GM19025 (cell line): ENCODE measurements around the gene ZXDC.

ENCODE experiments used
- ATAC-seq: cut with Tn5 transposase; IDR thresholded peaks from one replicate; pipeline ENCODE4 v1.9.1; 2021; ENCODE audit warnings: mild to moderate bottlenecking, low read depth, moderate library complexity; ENCODE audit not compliant: unreplicated experiment

Gene ZXDC

GRCh38 chr3:126512916-126513650 is 37.4 kb upstream of the ZXDC start:
- ATAC-seq, result no peak

DNA sequence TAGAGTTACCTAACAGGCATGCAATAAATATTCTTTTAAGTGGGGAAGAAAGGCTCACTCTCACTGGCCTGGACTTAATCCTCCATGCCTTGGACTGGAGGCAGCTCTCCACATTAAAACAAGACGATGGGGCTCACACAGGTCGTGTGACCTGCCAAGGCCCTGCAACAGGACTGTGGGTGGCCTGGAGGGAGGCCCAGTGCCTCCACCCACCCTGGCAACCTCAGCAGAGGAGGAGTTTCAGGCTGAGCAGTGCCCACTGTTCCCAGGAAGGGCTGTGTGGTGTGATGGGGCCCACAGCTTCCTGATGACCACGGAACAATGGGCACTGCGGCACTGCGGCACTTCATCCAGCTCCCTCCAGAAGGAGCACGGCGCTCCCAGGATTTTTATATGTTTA is 36.3 kb upstream of the ZXDC start:
- no peak for ATAC-seq

DNA sequence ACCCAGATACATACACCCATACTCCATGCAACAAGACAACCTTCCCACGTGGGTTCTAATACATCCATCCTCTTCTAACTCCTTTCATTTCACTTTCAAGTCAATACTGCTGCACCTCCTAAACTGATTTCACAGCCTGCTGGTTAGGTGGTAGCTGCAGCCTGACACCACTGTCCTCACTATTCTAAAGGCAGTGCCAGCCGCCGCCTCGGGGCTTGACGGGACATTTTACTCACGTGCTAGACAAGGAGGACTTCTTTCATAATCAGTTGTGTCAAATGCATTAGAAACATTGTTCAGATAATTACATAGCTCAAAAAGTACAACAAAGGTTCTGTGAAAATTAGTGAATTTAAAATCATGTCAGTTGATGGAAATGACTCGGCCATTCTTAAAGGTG is 35.6 kb upstream of the ZXDC start:
- ATAC-seq, result no peak

DNA sequence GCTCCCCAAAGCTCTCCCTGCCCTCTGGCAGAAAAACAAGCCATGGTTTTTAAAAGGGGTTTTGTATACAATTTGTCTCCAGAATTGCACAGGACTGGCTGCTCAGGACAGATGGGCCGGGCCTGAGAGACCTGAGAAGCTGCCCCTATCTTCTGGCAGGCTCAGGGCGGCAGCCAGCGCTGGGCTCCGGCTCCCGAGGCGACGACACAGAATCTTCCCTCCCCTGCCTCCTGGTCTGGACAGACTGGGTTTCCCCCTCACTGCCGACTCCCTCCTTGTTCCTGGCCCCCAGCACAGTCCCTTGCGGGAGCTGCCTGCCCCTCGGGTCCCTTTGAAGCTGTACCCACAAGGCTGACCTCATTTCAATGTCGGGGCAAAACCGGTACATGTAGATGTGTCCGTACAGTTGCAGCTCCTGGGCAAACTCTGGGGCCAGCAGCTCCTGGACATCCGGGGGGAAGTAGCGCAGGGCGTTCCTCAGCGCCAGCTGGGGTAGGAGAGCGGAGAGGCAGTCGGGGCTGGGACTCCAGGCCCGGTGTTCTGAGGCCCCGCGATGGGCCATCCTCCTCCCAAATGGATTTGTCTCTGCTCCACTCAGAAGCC is 34.7 kb upstream of the ZXDC start:
- ATAC-seq, result no peak

DNA sequence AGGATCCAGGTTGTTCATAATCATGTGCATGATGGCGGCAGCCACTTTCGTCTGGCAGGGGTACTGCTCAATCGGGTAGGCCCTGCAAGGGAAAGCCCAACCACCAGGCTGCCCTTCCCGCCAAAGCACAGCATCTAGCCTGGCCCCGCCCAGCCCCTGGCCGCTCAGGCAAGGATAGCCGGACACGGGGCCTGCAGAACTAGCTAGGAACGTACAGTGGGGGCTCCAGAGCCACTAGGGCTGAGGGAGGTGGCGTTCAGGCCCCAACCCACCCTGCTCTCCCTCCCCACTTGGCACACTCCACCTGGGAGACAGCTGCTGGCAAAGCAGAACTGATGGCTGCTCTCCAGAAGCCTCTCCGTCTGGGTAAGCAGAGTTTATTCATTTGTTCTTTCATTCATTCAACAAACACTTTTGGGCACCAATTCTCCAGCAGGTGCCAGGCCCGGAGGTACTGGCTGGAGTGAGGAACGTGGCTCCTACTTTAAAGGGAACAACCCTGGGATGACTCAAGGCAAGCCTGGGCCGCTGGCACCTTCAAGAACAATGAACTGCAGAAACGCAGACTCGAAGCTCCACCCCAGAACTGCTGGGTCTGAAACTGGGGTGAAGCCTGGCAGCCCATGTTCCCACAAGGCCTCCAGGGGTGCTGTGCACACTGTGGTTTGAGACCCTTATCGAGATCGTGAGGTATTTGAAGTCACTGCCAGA is 34.1 kb upstream of the ZXDC start:
- ATAC-seq, result no peak

DNA sequence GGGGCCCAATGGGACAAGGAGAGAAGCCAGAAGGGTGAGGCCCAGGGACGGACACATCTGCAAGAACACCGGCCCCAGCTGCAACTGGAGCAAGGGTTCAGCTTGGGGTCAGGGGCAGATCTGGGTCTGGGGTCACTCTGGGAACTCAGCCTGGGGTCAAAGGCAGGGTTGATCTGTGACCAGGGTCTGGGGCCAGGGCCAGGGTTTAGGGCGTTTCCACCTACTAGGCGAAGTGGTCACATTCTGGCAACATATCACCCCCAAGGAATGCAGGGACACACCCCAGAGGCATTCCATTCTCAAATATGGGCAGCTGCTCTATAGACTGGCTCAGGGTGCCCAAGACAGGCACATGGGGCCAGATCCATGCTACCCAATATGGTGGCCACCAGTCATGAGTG is 32.9 kb upstream of the ZXDC start:
- ATAC-seq, result no peak

DNA sequence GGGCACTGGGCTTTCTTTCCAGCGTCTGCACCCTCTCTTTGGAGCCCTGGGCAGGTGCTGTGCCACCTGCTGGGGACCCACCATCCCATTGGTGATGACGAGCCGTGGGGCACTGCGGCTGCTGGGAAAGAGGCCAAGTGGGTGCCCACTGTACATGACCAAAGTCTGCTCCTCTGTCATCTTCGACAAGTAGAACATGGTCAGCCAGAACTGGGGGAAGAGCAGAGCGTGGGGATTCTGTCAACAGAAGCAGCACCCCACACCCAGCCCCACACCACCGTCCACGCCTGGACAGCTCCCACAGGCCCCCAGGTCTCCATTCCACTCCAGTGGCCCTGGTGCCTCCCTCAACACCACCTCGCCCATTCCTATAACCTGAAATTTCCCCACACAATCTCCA is 32.2 kb upstream of the ZXDC start:
- no peak for ATAC-seq

- no peak for ATAC-seq
These were observed 28.0 kb upstream of the ZXDC start for GRCh38 chr3:126503701-126504100.

- ATAC-seq, result no peak
These were observed 27.0 kb upstream of the ZXDC start for GRCh38 chr3:126502656-126503055.

DNA sequence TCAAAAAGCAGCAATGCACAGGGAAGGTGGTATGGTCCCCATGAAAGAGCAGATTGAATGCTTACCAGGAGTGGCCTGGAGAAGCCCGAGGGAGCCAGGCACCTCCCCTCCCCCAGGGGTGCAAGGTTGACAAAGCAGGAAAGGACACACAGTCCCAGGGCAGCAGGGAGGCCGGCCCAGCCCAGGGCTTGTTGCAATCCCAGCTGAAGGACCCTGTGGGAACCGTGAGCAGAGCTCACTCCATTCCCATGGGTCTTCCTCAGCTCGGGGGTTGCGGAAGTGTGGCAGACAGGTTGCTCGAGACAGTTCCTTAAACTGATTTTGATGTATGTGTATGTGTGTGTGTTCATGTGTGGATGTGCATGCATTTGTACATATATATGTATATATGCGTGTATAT is 26.0 kb upstream of the ZXDC start:
- no peak for ATAC-seq

- no peak for ATAC-seq
These were observed 25.4 kb upstream of the ZXDC start for GRCh38 chr3:126501054-126501453.

DNA sequence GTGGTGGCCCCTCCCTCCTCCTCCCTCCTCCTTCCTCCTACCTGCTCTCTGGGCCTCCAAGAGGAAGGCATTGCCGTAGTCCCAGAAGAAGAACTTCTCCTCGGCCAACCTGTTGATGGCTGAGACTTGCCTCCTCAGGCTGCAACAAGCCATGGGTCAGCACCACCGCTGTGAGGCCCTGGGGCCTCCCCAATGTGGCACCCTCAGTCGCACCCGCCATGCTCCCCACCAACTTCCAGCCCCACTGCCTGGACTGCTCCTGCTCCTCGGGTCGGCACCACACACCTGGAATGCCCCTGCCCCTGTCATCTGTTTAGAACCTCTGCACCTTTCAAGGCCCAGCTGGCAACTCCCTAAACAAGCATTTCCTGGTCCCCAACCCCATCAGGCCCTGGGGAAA is 24.3 kb upstream of the ZXDC start:
- ATAC-seq, result no peak

DNA sequence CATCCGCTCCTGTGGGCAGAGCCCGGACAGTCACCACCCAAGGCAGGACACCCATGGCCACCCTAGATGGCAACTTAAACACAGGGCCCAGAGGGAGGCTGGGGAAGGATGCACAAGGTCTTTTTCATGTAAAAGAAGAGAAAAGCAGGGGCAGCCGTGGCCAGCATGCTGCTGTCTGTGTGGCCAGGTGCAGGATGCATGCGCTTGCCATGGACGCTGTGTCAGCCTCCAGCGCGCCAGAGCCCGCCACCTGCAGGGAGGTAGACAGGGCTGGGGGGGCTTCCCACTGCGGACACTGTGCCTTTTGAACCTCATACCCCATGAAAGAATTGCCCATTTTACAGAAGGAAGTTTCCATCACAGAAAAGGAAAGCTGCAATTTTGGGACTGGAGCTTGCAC is 23.7 kb upstream of the ZXDC start:
- ATAC-seq, result no peak

DNA sequence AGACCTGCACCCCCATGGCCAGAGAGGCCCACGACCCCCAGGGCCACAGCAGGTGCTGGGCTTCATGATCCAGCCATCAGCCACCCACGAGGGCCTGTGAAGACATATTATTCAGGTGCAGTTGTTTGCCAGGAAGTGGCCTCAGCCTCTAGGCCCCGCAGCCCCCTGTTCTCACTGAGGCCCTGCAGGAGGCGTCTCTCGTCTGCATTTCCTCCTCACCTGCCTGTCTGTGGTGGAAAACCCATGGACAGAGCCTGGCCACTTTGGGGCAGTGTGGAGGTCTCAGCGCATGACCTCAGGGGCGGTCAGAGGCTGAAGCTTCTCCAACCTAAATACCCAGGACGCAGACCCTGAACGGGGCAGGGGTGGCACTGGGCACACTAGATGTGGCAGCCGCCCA is 23.2 kb upstream of the ZXDC start:
- ATAC-seq, result no peak

- no peak for ATAC-seq
These were observed 22.8 kb upstream of the ZXDC start for GRCh38 chr3:126498461-126498860.

GRCh38 chr3:126497956-126498355 is 22.3 kb upstream of the ZXDC start:
- ATAC-seq, result no peak

DNA sequence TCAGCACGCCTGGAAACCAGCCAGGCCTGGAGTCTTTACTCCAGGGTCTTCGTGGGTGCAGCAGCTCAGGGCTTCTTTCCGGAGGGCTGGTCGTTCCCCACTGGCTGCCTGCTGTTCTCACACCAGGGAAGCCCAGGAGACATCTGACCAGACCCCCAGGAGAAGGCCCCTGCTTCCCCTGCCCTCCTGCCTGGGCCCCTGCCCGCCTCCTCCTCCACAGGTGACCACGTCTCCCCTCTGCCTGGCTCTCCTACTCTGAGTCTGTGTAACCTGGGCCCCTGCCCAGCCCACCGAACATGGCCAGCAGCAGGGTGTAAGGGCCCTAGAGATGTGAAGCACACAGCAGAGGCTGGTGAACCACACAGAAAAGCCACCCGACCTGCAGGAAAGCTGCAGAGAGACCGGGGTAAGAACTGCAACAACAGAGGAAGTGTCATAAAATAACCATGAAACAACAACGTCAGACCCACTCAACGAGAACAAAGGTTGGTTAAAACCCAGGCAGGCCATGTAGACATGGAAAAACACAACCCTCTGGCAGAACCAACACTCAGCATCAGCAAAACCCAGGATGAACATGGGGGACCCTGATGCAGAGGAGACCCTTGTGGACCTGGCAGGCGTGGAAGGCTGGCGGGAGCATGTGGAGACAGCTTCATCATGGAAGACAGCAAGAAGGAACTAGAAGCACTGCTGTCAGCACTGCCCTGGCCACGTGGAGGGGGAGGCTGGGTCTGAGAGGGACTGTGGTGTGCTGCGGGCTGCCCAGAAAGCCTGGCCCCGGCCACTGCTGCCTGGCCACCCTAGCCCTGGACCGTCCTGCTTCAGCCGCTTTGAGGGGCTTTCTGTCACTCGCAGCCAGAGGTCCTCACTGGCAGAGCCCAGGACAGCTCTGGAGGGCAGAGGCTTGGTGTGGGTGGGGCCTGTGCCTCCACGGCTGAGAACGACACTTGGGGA is 21.5 kb upstream of the ZXDC start:
- ATAC-seq, result no peak

DNA sequence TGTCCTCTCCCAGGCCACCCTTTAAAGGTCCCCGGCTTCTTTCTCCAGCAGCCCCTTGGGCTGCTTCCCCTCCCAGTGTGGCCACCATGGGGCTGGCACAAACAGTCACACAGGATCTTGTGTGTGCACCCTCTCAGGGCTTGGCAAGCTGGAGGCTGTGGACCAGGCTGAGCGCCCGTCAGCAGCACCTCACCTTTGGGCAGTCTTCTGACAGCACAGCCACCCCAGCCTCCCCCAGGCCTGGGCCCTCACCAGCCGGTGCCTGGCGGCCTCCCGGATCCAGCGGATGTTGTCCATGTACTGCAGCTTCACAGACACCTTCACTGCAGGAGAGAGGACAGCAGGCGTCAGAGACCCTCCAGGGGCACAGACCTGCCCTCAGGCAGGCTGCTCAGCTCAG is 20.1 kb upstream of the ZXDC start:
- no peak for ATAC-seq

DNA sequence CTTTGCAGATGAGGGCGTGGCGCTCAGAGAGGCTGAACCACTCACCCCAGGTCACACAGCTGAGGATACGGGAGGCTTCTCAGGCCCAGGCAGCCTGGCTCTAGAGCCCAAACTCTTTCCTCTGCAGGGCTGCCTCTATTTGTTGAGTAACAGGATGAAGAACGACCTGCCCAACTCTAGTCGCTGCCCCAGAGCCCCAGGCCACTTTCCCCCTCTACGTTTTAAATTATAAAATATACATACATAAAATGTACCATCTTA is 19.2 kb upstream of the ZXDC start:
- no peak for ATAC-seq

DNA sequence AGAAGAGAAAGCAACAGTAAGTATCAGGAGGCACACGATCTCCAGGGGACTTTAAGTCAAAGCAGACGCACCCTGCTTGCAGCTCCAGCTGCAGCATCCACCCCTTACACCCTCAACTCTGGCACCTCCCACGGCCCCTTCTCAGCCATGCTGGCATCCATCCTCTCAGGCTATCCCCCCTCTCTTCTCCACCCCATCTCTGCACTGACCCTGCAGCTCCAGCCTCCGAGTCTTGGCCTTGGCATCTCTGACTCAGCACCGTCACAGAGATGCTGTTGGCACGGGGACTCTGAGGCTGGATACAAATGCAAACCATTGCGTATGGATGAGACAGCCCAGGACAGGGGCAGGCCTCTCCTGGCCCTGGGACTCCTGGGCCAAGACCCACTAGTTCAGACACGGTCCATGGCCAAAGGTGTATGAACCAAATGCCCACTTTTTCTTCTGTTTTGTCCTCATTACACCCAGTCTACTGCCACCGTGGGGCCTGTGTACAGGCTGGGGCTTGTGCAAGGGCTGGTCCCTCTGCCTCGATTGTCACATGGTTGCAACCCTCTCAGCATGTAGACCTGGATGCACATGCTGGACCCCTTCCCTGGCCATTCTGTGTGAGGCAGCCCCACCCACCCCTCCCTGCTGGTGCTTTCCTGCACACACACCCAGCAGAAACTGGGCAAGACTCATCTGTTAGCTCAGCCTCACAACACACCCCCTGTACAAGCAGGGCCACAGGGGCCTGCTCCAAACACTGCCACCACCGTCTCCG is 18.7 kb upstream of the ZXDC start:
- no peak for ATAC-seq
